Right atrium auricular region (tissue), 2 donors: Measurements from ENCODE around the gene ARFGAP3. TPM values are rescaled to one million over a fixed set of nuclear protein-coding genes. Genes with fewer than 3 reads are reported as not detected.

ENCODE experiments used
- DNase-seq: peaks from one replicate; pipeline ENCODE4 v3.0.0-alpha.2; 2019; ENCODE audit warnings: low spot score
- H3K27ac ChIP-seq, 2 donors: fragments of 200-600 bp; sonication (generic); 1 replicate in 1 of 2; 2 replicates in 1 of 2; pipeline ENCODE4 v1.5.1; 2016 to 2019
- H3K27me3 ChIP-seq, 2 donors: fragments of 200-600 bp; sonication (generic); one replicate each; pipeline versions ENCODE4 v1.5.1 to v1.6.0; 2017 to 2019
- H3K36me3 ChIP-seq: fragments of 200-600 bp; sonication (generic); one replicate; pipeline ENCODE4 v1.5.1; 2016
- H3K4me1 ChIP-seq, 2 donors: fragments of 200-600 bp; sonication (generic); one replicate each; pipeline versions ENCODE4 v1.5.1 to v1.6.0; 2017 to 2019
- H3K4me3 ChIP-seq, 2 donors: fragments of 200-600 bp; sonication (generic); 1 replicate in 1 of 2; 2 replicates in 1 of 2; pipeline ENCODE4 v1.5.1; 2017 to 2019; ENCODE audit warnings: mild to moderate bottlenecking in 1 of 2, moderate library complexity in 1 of 2
- H3K9me3 ChIP-seq, 2 donors: fragments of 200-600 bp; sonication (generic); one replicate each; pipeline ENCODE4 v1.5.1; 2019
- CTCF ChIP-seq, 2 donors: fragments of 200-600 bp; sonication (generic); IDR thresholded peaks; one replicate each; pipeline ENCODE4 v1.5.1; 2019; ENCODE audit warnings: antibody characterized with exemption in 2 of 2
- total RNA-seq, 2 donors: library from RNA; depleted of rRNA; stranded (reverse); fragments of >200 nt; gene quantifications; one replicate each; pipeline ENCODE4 v1.1.0, GENCODE V29; 2016

Gene ARFGAP3
- total RNA-seq, 2 donors from 2014 or later: 27.4 to 29.6 TPM

GRCh38 chr22:42770941-42771647 lies 86.0 kb downstream of the ARFGAP3 start:
- Histone ChIP-seq H3K27me3 (no peaks in the 10 kb centered on the region), H3K27ac (no peak overlapping the region), H3K4me1 (peaks cover 0 to 15% of the 10 kb centered on the region in 2 donors), H3K4me3 (no peak overlapping the region), H3K36me3 (no peaks in the 10 kb centered on the region), H3K9me3 (no peaks in the 10 kb centered on the region)
- TF ChIP-seq CTCF (IDR thresholded peaks at IDR 0.05): no peak
- DNase-seq: no peak

GRCh38 chr22:42770448-42770726 lies 86.7 kb downstream of the ARFGAP3 start:
- Histone ChIP-seq H3K9me3 (no peaks in the 10 kb centered on the region), H3K36me3 (no peaks in the 10 kb centered on the region), H3K27me3 (no peaks in the 10 kb centered on the region), H3K4me3 (no peak overlapping the region), H3K27ac (peak overlapping the region; percentile 1 to 8), H3K4me1 (peaks cover 0 to 15% of the 10 kb centered on the region in 2 donors)
- no peak for DNase-seq
- TF ChIP-seq CTCF (IDR thresholded peaks at IDR 0.05): no peak

GRCh38 chr22:42769574-42770447 lies 87.3 kb downstream of the ARFGAP3 start:
- no peaks in the 10 kb centered on the region for H3K27me3 ChIP-seq
- H3K9me3 ChIP-seq: no peaks in the 10 kb centered on the region
- peak; percentile 90 for DNase-seq
- H3K4me3 ChIP-seq: peak overlapping the region in 1 of 2 donors; percentile 31
- peak overlapping the region; percentile 1 to 8 for H3K27ac ChIP-seq
- peaks cover 0 to 15% of the 10 kb centered on the region in 2 donors for H3K4me1 ChIP-seq
- no peaks in the 10 kb centered on the region for H3K36me3 ChIP-seq
- TF ChIP-seq CTCF (IDR thresholded peaks at IDR 0.05): no peak

- DNase-seq: no peak
- no peak for TF ChIP-seq CTCF (IDR thresholded peaks at IDR 0.05)
- Histone ChIP-seq H3K4me1 (peaks cover 0 to 15% of the 10 kb centered on the region in 2 donors), H3K36me3 (no peaks in the 10 kb centered on the region), H3K27ac (no peak overlapping the region), H3K4me3 (no peak overlapping the region), H3K9me3 (no peaks in the 10 kb centered on the region), H3K27me3 (no peaks in the 10 kb centered on the region)
These were observed 87.9 kb downstream of the ARFGAP3 start for GRCh38 chr22:42769238-42769573.

- no peak for TF ChIP-seq CTCF (IDR thresholded peaks at IDR 0.05)
- Histone ChIP-seq H3K9me3 (no peaks in the 10 kb centered on the region), H3K27me3 (no peaks in the 10 kb centered on the region), H3K4me3 (no peak overlapping the region), H3K36me3 (no peaks in the 10 kb centered on the region), H3K27ac (no peak overlapping the region), H3K4me1 (peaks cover 0 to 15% of the 10 kb centered on the region in 2 donors)
- no peak for DNase-seq
These were observed 88.6 kb downstream of the ARFGAP3 start for GRCh38 chr22:42768385-42769035.
